Natural killer cell treated with Interleukin-12 subunit alpha and Interleukin-12 subunit beta and Interleukin-15 and Interleukin-18, amount 100 ng/mL, for 72 hours (primary cell): ENCODE measurements around the gene ARID2. TPM values are rescaled to one million over a fixed set of nuclear protein-coding genes. Genes with fewer than 3 reads are reported as not detected.

ENCODE experiments used
- ATAC-seq, 2 donors: fragments of 150-1000 bp; cut with Tn5 transposase in 1 of 2; sonication (Bioruptor Pico), chemical (Tn5 transposase) in 1 of 2; 2 replicates each; pipeline ENCODE4 v1.10.0; 2021
- DNase-seq: peaks from one replicate; pipeline ENCODE4 v3.0.0; 2022; ENCODE audit warnings: low spot score
- H3K27ac Mint-ChIP-seq, 2 donors: 1 replicate in 1 of 2; 2 replicates in 1 of 2; pipeline ENCODE4 v1.8.0; 2022; ENCODE audit warnings: mixed read lengths in 2 of 2, mild to moderate bottlenecking in 1 of 2, moderate library complexity in 1 of 2
- H3K27me3 Mint-ChIP-seq, 2 donors: 1 replicate in 1 of 2; 2 replicates in 1 of 2; pipeline ENCODE4 v1.8.0; 2022; ENCODE audit warnings: mixed read lengths in 2 of 2
- H3K36me3 Mint-ChIP-seq: one replicate; pipeline ENCODE4 v1.8.0; 2022; ENCODE audit warnings: mixed read lengths
- H3K4me1 Mint-ChIP-seq, 2 donors: 1 replicate in 1 of 2; 2 replicates in 1 of 2; pipeline ENCODE4 v1.8.0; 2022; ENCODE audit warnings: low read depth in 2 of 2, mixed read lengths in 2 of 2, mild to moderate bottlenecking in 1 of 2
- H3K4me3 Mint-ChIP-seq: one replicate; pipeline ENCODE4 v1.8.0; 2022; ENCODE audit warnings: mixed read lengths
- H3K9me3 Mint-ChIP-seq: 2 replicates; pipeline ENCODE4 v1.8.0; 2022; ENCODE audit warnings: mixed read lengths
- total RNA-seq, 2 donors: library from RNA; stranded (reverse); gene quantifications; one replicate each; pipeline ENCODE4 v1.2.3, GENCODE V29; 2022

ARID2 gene
- total RNA-seq, 2 donors from 2014 or later, result 116 to 133 TPM

- H3K4me1 Mint-ChIP-seq, result peaks cover 26 to 36% of the 10 kb centered on the region in 2 donors
- H3K27me3 Mint-ChIP-seq, result no peaks in the 10 kb centered on the region
- peak overlapping the region; percentile 21 to 47 for H3K27ac Mint-ChIP-seq
- ATAC-seq (no peak), DNase-seq (no peak)
- peaks cover 15% of the 10 kb centered on the region for H3K36me3 Mint-ChIP-seq
- H3K9me3 Mint-ChIP-seq, result peaks cover 3% of the 10 kb centered on the region
- no peak overlapping the region for H3K4me3 Mint-ChIP-seq
Observed at GRCh38 chr12:45704968-45705367, 24.5 kb upstream of the ARID2 start.

- Mint-ChIP-seq H3K27ac (peak overlapping the region; percentile 21 to 47), H3K9me3 (peaks cover 3% of the 10 kb centered on the region), H3K4me1 (peaks cover 26 to 36% of the 10 kb centered on the region in 2 donors), H3K27me3 (no peaks in the 10 kb centered on the region), H3K4me3 (no peak overlapping the region), H3K36me3 (peaks cover 15% of the 10 kb centered on the region)
- no peak for DNase-seq
- ATAC-seq, result no peak
Observed at GRCh38 chr12:45705404-45705803, 24.1 kb upstream of the ARID2 start.

- H3K36me3 Mint-ChIP-seq, result peaks cover 8% of the 10 kb centered on the region
- no peak for DNase-seq
Observed at GRCh38 chr12:45707241-45707857, 22.2 kb upstream of the ARID2 start.

GRCh38 chr12:45708363-45708762 is 21.1 kb upstream of the ARID2 start:
- peaks cover 8% of the 10 kb centered on the region for H3K36me3 Mint-ChIP-seq

More at GRCh38 chr12:45707241-45707857, 22.2 kb upstream of the ARID2 start:
- Mint-ChIP-seq H3K27ac (no peak overlapping the region), H3K4me3 (no peak overlapping the region), H3K27me3 (no peaks in the 10 kb centered on the region), H3K4me1 (peaks cover 26 to 34% of the 10 kb centered on the region in 2 donors), H3K9me3 (peaks cover under 1% of the 10 kb centered on the region)
- ATAC-seq, result no peak

GRCh38 chr12:45708901-45709300 is 20.6 kb upstream of the ARID2 start:
- Mint-ChIP-seq H3K36me3 (peaks cover 8% of the 10 kb centered on the region), H3K27ac (peak overlapping the region in 1 of 2 donors; percentile 10), H3K4me1 (peaks cover 26 to 43% of the 10 kb centered on the region in 2 donors), H3K4me3 (no peak overlapping the region), H3K27me3 (no peaks in the 10 kb centered on the region), H3K9me3 (peaks cover 3% of the 10 kb centered on the region)
- no peak for DNase-seq
- no peak for ATAC-seq

More at GRCh38 chr12:45708363-45708762, 21.1 kb upstream of the ARID2 start:
- ATAC-seq (no peak), DNase-seq (no peak)
- Mint-ChIP-seq H3K4me3 (no peak overlapping the region), H3K9me3 (peaks cover 3% of the 10 kb centered on the region), H3K27me3 (no peaks in the 10 kb centered on the region), H3K27ac (peak overlapping the region in 1 of 2 donors; percentile 10), H3K4me1 (peaks cover 25 to 39% of the 10 kb centered on the region in 2 donors)

- Mint-ChIP-seq H3K27me3 (no peaks in the 10 kb centered on the region), H3K36me3 (peaks cover 5% of the 10 kb centered on the region), H3K4me1 (peaks cover 21 to 36% of the 10 kb centered on the region in 2 donors), H3K9me3 (peaks cover 3% of the 10 kb centered on the region), H3K27ac (no peak overlapping the region), H3K4me3 (no peak overlapping the region)
- DNase-seq (no peak), ATAC-seq (no peak)
Observed at GRCh38 chr12:45712319-45712718, 17.2 kb upstream of the ARID2 start.

- ATAC-seq (no peak), DNase-seq (no peak)
- Mint-ChIP-seq H3K36me3 (peaks cover 5% of the 10 kb centered on the region), H3K4me3 (no peak overlapping the region), H3K27me3 (no peaks in the 10 kb centered on the region), H3K4me1 (peaks cover 26 to 37% of the 10 kb centered on the region in 2 donors), H3K9me3 (peaks cover 3% of the 10 kb centered on the region), H3K27ac (no peak overlapping the region)
Observed at GRCh38 chr12:45713078-45713477, 16.4 kb upstream of the ARID2 start.

- Mint-ChIP-seq H3K4me3 (no peak overlapping the region), H3K27ac (peak overlapping the region; percentile 60 to 78), H3K36me3 (peaks cover 11% of the 10 kb centered on the region), H3K27me3 (no peaks in the 10 kb centered on the region), H3K9me3 (no peaks in the 10 kb centered on the region), H3K4me1 (peaks cover 54 to 61% of the 10 kb centered on the region in 2 donors)
- DNase-seq, result no peak
- ATAC-seq, result peak in 1 of 2 donors; percentile 60
Observed at GRCh38 chr12:45718306-45718705, 11.2 kb upstream of the ARID2 start.

- peak in 1 of 2 donors; percentile 71 for ATAC-seq
- peaks cover 43 to 50% of the 10 kb centered on the region in 2 donors for H3K4me1 Mint-ChIP-seq
Observed at GRCh38 chr12:45720069-45720468, 9.4 kb upstream of the ARID2 start.

GRCh38 chr12:45721369-45721768 is 8.1 kb upstream of the ARID2 start:
- peaks cover 41 to 53% of the 10 kb centered on the region in 2 donors for H3K4me1 Mint-ChIP-seq
- DNase-seq (no peak), ATAC-seq (no peak)
- peak overlapping the region; percentile 27 to 75 for H3K27ac Mint-ChIP-seq
- no peaks in the 10 kb centered on the region for H3K27me3 Mint-ChIP-seq
- peak overlapping the region; percentile 66 for H3K4me3 Mint-ChIP-seq
- peaks cover 14% of the 10 kb centered on the region for H3K36me3 Mint-ChIP-seq
- H3K9me3 Mint-ChIP-seq, result no peaks in the 10 kb centered on the region

More at GRCh38 chr12:45720069-45720468, 9.4 kb upstream of the ARID2 start:
- H3K36me3 Mint-ChIP-seq, result peaks cover 6% of the 10 kb centered on the region
- no peaks in the 10 kb centered on the region for H3K27me3 Mint-ChIP-seq
- no peak for DNase-seq
- H3K27ac Mint-ChIP-seq, result peak overlapping the region; percentile 7 to 75
- no peaks in the 10 kb centered on the region for H3K9me3 Mint-ChIP-seq
- peak overlapping the region; percentile 11 for H3K4me3 Mint-ChIP-seq

- DNase-seq, result no peak
- H3K36me3 Mint-ChIP-seq, result peaks cover 18% of the 10 kb centered on the region
- peaks cover 39 to 55% of the 10 kb centered on the region in 2 donors for H3K4me1 Mint-ChIP-seq
- peak overlapping the region; percentile 66 for H3K4me3 Mint-ChIP-seq
- no peaks in the 10 kb centered on the region for H3K9me3 Mint-ChIP-seq
- no peaks in the 10 kb centered on the region for H3K27me3 Mint-ChIP-seq
- H3K27ac Mint-ChIP-seq, result peak overlapping the region; percentile 27 to 75
- no peak for ATAC-seq
Observed at GRCh38 chr12:45721954-45722353, 7.6 kb upstream of the ARID2 start.

GRCh38 chr12:45725631-45726602 is 3.6 kb upstream of the ARID2 start:
- no peaks in the 10 kb centered on the region for H3K27me3 Mint-ChIP-seq
- peak overlapping the region; percentile 95 for H3K4me3 Mint-ChIP-seq
- H3K9me3 Mint-ChIP-seq, result no peaks in the 10 kb centered on the region
- peak overlapping the region; percentile 95 to 99 for H3K27ac Mint-ChIP-seq
- ATAC-seq, result no peak
- peaks cover 26% of the 10 kb centered on the region for H3K36me3 Mint-ChIP-seq
- no peak for DNase-seq
- peaks cover 21 to 40% of the 10 kb centered on the region in 2 donors for H3K4me1 Mint-ChIP-seq

- H3K27ac Mint-ChIP-seq, result peak overlapping the region; percentile 95 to 99
- H3K4me1 Mint-ChIP-seq, result peaks cover 12 to 32% of the 10 kb centered on the region in 2 donors
Observed at GRCh38 chr12:45726603-45727300, 2.8 kb upstream of the ARID2 start.

More at GRCh38 chr12:45726603-45727300, 2.8 kb upstream of the ARID2 start:
- H3K4me3 Mint-ChIP-seq, result peak overlapping the region; percentile 95
- ATAC-seq (no peak), DNase-seq (peak; percentile 61)
- no peaks in the 10 kb centered on the region for H3K9me3 Mint-ChIP-seq
- peaks cover 25% of the 10 kb centered on the region for H3K36me3 Mint-ChIP-seq
- H3K27me3 Mint-ChIP-seq, result no peaks in the 10 kb centered on the region
